K562 (cell line): ENCODE measurements around the gene ARF1. TPM values are rescaled to one million over a fixed set of nuclear protein-coding genes. Genes with fewer than 3 reads are reported as not detected.

ENCODE experiments used
- ARNT ChIP-seq, 2 experiments: fragments of 450-650 bp; IDR thresholded peaks; 2 replicates each; pipeline ENCODE4 v1.6.1; 2016; ENCODE audit warnings: mild to moderate bottlenecking in 1 of 2
- DLX4 ChIP-seq: fragments of 250-450 bp; sonication (Bioruptor Pico); IDR thresholded peaks from 2 replicates; pipeline ENCODE4 v1.6.1; 2021; ENCODE audit warnings: mild to moderate bottlenecking
- E2F1 ChIP-seq: sonication (generic); formaldehyde crosslinking; IDR thresholded peaks from 2 replicates; pipeline ENCODE4 v1.8.1; 2023; ENCODE audit warnings: mild to moderate bottlenecking, missing genetic modification reagents, moderate library complexity
- E2F5 ChIP-seq: sonication (generic); formaldehyde crosslinking; IDR thresholded peaks from 2 replicates; pipeline ENCODE4 v1.8.0; 2022; ENCODE audit warnings: mild to moderate bottlenecking, missing genetic modification reagents
- HNRNPH1 ChIP-seq: fragments of 200-400 bp; formaldehyde crosslinking; optimal IDR thresholded peaks from 2 replicates; pipeline ENCODE3; 2017; ENCODE audit warnings: low read depth, mild to moderate bottlenecking, low read length, moderate library complexity
- MAFF ChIP-seq: IDR thresholded peaks from 2 replicates; pipeline ENCODE4 v1.6.1; 2012; ENCODE audit warnings: low read length, improper control_type of control experiment
- PRDM10 ChIP-seq: fragments of 450-650 bp; IDR thresholded peaks from 2 replicates; pipeline ENCODE4 v1.6.1; 2018; ENCODE audit not compliant: partially characterized antibody
- RCOR1 ChIP-seq, 2 experiments: IDR thresholded peaks; 2 replicates each; pipeline ENCODE4 v1.6.1; 2012; ENCODE audit warnings: low read depth in 2 of 2, low read length in 2 of 2, borderline replicate concordance in 1 of 2, improper control_type of control experiment in 1 of 2
- SNRNP70 ChIP-seq: fragments of 200-400 bp; formaldehyde crosslinking; optimal IDR thresholded peaks from 2 replicates; pipeline ENCODE3; 2017; ENCODE audit warnings: low read depth, low read length
- SPI1 ChIP-seq: IDR thresholded peaks from 2 replicates; pipeline ENCODE4 v1.6.1; 2011; ENCODE audit warnings: low read depth, low read length, control low read depth, borderline replicate concordance
- TCF7L2 ChIP-seq: fragments of 150-350 bp; IDR thresholded peaks from 2 replicates; pipeline ENCODE4 v1.6.1; 2016; ENCODE audit warnings: low read depth, mild to moderate bottlenecking, low read length, moderate library complexity
- ZBTB49 ChIP-seq: sonication (generic); formaldehyde crosslinking; IDR thresholded peaks from 2 replicates; pipeline ENCODE4 v1.8.0; 2022; ENCODE audit warnings: missing genetic modification reagents, mild to moderate bottlenecking, borderline replicate concordance
- ZNF232 ChIP-seq: sonication (generic); formaldehyde crosslinking; IDR thresholded peaks from 2 replicates; pipeline ENCODE4 v1.8.0; 2022; ENCODE audit warnings: mild to moderate bottlenecking, missing genetic modification reagents
- polyA plus RNA-seq, 8 experiments: library from polyadenylated mRNA; depleted of rRNA in 4 of 8; stranded (reverse) in 5 of 8; unstranded in 3 of 8; fragments of >200 nt; fragmentation: Nextera tagmentation in 2 of 8; fragmentation: Illumina TruSeq in 1 of 8; extraction: Ambion mirVana in 2 of 8; extraction: Trizol in 1 of 8; gene quantifications; 2 replicates each; pipeline versions ENCODE4 v1.2.1 to v1.2.3, GENCODE V29; 2011 to 2014; ENCODE audit warnings: inconsistent platforms in 1 of 8, missing spikeins in 1 of 8
- total RNA-seq, 7 experiments: library from RNA; depleted of rRNA in 6 of 7; stranded (reverse); fragments of >200 nt in 6 of 7; fragmentation: Illumina TruSeq in 2 of 7; extraction: Trizol in 2 of 7; gene quantifications; 2 replicates each; pipeline versions ENCODE4 v1.2.1 to v1.2.3, GENCODE V29; 2011 to 2021; ENCODE audit warnings: low replicate concordance in 1 of 7

The ARF1 gene
- total and polyA plus RNA-seq, 9 of the 15 experiments (the other 6 are each of a cell fraction or from before 2014, with no cell fraction given), result 69.8 to 593 (median 325) TPM

- peak; percentile 63; the same call in 1 of the 2 replicates for TF ChIP-seq ZNF232 (CRISPR knock-in tag)
- TF ChIP-seq PRDM10, result no peak
- no peak for TF ChIP-seq HNRNPH1
- 0 out of 2 replicates have a peak, but pooled peaks have one; percentile 66 for TF ChIP-seq ZBTB49 (CRISPR knock-in tag)
- TF ChIP-seq SPI1, result no peak
- TF ChIP-seq E2F5 (CRISPR knock-in tag), result 0 out of 2 replicates have a peak, but pooled peaks have one; percentile 11
- no peak for TF ChIP-seq TCF7L2
- TF ChIP-seq RCOR1 (IDR thresholded peaks at IDR 0.05; ENCODE audit: borderline replicate concordance in 1 of 2, low read depth in 2 of 2, low read length in 2 of 2), result no peak
- no peak for TF ChIP-seq DLX4 (CRISPR knock-in tag)
- TF ChIP-seq SNRNP70, result peak; percentile 50
- TF ChIP-seq E2F1 (CRISPR knock-in tag), result no peak
- no peak for TF ChIP-seq MAFF
- TF ChIP-seq ARNT (IDR thresholded peaks at IDR 0.05), result no peak
Observed at GRCh38 chr1:228108742-228109072, 26.2 kb downstream of the ARF1 start (continued).
